HEK293T (cell line): ENCODE results near the gene SPRED3.

ENCODE experiments used
- CTCF ChIA-PET: fragments of 350-600 bp; formaldehyde crosslinking; extraction: SDS; loops from one replicate; lab custom pipeline; 2021; ENCODE audit warnings: antibody characterized with exemption, inconsistent platforms; lab: Yijun Ruan, JAX
- POLR2A ChIA-PET: fragments of 350-600 bp; formaldehyde crosslinking; extraction: SDS; loops from one replicate; lab custom pipeline; 2020; ENCODE audit warnings: antibody characterized with exemption, inconsistent platforms; lab: Yijun Ruan, JAX
- DNase-seq: peaks from one replicate; pipeline ENCODE4 v3.0.0; 2012; ENCODE audit warnings: mixed read lengths; ENCODE audit errors: extremely low spot score
- BHLHE40 ChIP-seq: fragments of 450-650 bp; IDR thresholded peaks from 2 replicates; pipeline ENCODE4 v1.6.1; 2016; ENCODE audit warnings: mild to moderate bottlenecking, moderate library complexity, borderline replicate concordance
- CTBP1 ChIP-seq: fragments of 450-650 bp; IDR thresholded peaks from 2 replicates; pipeline ENCODE4 v1.6.1; 2016; ENCODE audit warnings: borderline replicate concordance
- ELF4 ChIP-seq: fragments of 450-650 bp; IDR thresholded peaks from 2 replicates; pipeline ENCODE4 v1.6.1; 2017; ENCODE audit warnings: antibody characterized with exemption
- FOXA1 ChIP-seq: fragments of 450-650 bp; IDR thresholded peaks from 2 replicates; pipeline ENCODE4 v1.6.1; 2016; ENCODE audit warnings: mild to moderate bottlenecking
- HDGF ChIP-seq: fragments of 450-650 bp; IDR thresholded peaks from 2 replicates; pipeline ENCODE4 v1.6.1; 2017; ENCODE audit warnings: antibody characterized with exemption, borderline replicate concordance
- LEF1 ChIP-seq: fragments of 450-650 bp; IDR thresholded peaks from 2 replicates; pipeline ENCODE4 v1.6.1; 2017; ENCODE audit warnings: mild to moderate bottlenecking, borderline replicate concordance
- NFRKB ChIP-seq: fragments of 450-650 bp; IDR thresholded peaks from 2 replicates; pipeline ENCODE4 v1.6.1; 2016; ENCODE audit warnings: mild to moderate bottlenecking, moderate library complexity
- SP1 ChIP-seq: fragments of 450-650 bp; IDR thresholded peaks from 2 replicates; pipeline ENCODE4 v1.6.1; 2017
- TARDBP ChIP-seq: fragments of 450-650 bp; IDR thresholded peaks from 2 replicates; pipeline ENCODE4 v1.6.1; 2016
- ZNF384 ChIP-seq: fragments of 450-650 bp; IDR thresholded peaks from 2 replicates; pipeline ENCODE4 v1.6.1; 2016
- TF ChIP-seq, protein P1 (sequence below): fragments of 450-650 bp; IDR thresholded peaks from 2 replicates; pipeline ENCODE4 v1.6.1; 2016

The SPRED3 gene

DNA sequence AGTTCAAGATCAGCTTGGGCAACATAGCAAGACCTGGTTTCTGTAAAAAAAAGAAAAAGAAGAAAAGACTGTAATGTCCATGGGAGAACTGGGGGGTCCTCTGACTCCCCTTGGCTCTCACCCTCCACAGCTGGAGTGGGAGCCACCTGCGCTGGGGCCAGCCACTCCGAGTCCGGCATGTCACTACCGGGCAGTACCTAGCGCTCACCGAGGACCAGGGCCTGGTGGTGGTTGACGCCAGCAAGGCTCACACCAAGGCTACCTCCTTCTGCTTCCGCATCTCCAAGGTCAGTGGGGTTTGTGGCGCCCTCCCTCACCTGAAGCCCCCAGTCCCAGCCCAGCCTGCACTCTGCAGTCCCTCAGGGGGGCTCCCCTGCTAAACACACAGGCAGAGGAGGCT, 59.7 kb downstream of the SPRED3 start:
- no peak for DNase-seq
- CTCF ChIA-PET, result interaction anchor here (0.7 kb wide), 1 partner anchor 64 kb away, joined by 3 read pairs; no protein-coding TSS in a partner anchor
- TF ChIP-seq, protein P1, sequence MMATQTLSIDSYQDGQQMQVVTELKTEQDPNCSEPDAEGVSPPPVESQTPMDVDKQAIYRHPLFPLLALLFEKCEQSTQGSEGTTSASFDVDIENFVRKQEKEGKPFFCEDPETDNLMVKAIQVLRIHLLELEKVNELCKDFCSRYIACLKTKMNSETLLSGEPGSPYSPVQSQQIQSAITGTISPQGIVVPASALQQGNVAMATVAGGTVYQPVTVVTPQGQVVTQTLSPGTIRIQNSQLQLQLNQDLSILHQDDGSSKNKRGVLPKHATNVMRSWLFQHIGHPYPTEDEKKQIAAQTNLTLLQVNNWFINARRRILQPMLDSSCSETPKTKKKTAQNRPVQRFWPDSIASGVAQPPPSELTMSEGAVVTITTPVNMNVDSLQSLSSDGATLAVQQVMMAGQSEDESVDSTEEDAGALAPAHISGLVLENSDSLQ, result no peak
- no peak for TF ChIP-seq HDGF
- TF ChIP-seq NFRKB, result no peak
- TF ChIP-seq SP1, result no peak
- no peak for TF ChIP-seq BHLHE40
- TF ChIP-seq LEF1, result no peak
- no peak for TF ChIP-seq ELF4
- no peak for TF ChIP-seq TARDBP
- no peak for TF ChIP-seq CTBP1
- no peak for TF ChIP-seq FOXA1
- no peak for TF ChIP-seq ZNF384
- POLR2A ChIA-PET, result no interaction called here
